Adrenal gland (tissue), 12 donors: Measurements from ENCODE around the gene NR1D1. TPM values are rescaled to one million over a fixed set of nuclear protein-coding genes. Genes with fewer than 3 reads are reported as not detected.

Experiments used
- DNase-seq, 7 donors: peaks; one replicate each; pipeline ENCODE4 v3.0.0-alpha.2; 2019 to 2020
- H3K27ac ChIP-seq, 5 donors: fragments of 200-600 bp; sonication (generic) in 4 of 5; 1 replicate in 3 of 5; 2 replicates in 2 of 5; pipeline versions ENCODE4 v1.5.1 to v1.8.0; 2016 to 2020; ENCODE audit warnings: mild to moderate bottlenecking in 1 of 5
- H3K27me3 ChIP-seq: fragments of 200-600 bp; 2 replicates; pipeline ENCODE4 v1.8.0; 2021
- H3K36me3 ChIP-seq, 2 donors: fragments of 200-600 bp; replicated peaks in 1 of 2; 1 replicate in 1 of 2; 2 replicates in 1 of 2; pipeline versions ENCODE4 v1.5.1 to v1.8.0; 2018 to 2022
- H3K4me1 ChIP-seq, 2 donors: fragments of 200-600 bp; replicated peaks in 1 of 2; 1 replicate in 1 of 2; 2 replicates in 1 of 2; pipeline versions ENCODE4 v1.5.1 to v1.8.0; 2018 to 2021
- H3K4me3 ChIP-seq, 4 donors: fragments of 200-600 bp; sonication (generic) in 3 of 4; one replicate each; pipeline ENCODE4 v1.5.1; 2016 to 2018
- H3K9me3 ChIP-seq, 3 donors: fragments of 200-600 bp; sonication (generic) in 1 of 3; replicated peaks in 1 of 3; 1 replicate in 2 of 3; 2 replicates in 1 of 3; pipeline versions ENCODE4 v1.5.1 to v1.8.0; 2016 to 2021
- POLR2A ChIP-seq, 2 donors: fragments of 450-650 bp; IDR thresholded peaks; one replicate each; pipeline ENCODE4 v1.6.1; 2017; ENCODE audit warnings: antibody characterized with exemption in 2 of 2, mild to moderate bottlenecking in 2 of 2, moderate library complexity in 1 of 2
- WGBS, 4 donors: extraction: QIAGEN DNeasy Blood & Tissue Kit in 2 of 4; methylation state at CpG; one replicate each; pipeline versions ENCODE4 v1.1.5 to v1.1.7; 2013 to 2017; 5-methylcytosine and 5-hydroxymethylcytosine counted together
- intact Hi-C, 2 donors: fragments of 100-400 bp; cut with DNase I; formaldehyde crosslinking; loops; one replicate each; pipeline versions ENCODE4 v1.14.1 to v1.15.0; 2022 to 2023
- polyA plus RNA-seq, 3 donors: library from polyadenylated mRNA; stranded (reverse); fragments of 200-250 nt in 2 of 3; fragments of 350-450 nt in 1 of 3; fragmentation: Illumina TruSeq in 1 of 3; extraction: RNeasy Lipid Tissue Mini Kit (QIAGEN cat#74804) in 1 of 3; gene quantifications; one replicate each; pipeline ENCODE4 v1.2.3, GENCODE V29; 2013 to 2014
- total RNA-seq, 9 donors: library from RNA; depleted of rRNA in 4 of 9; stranded (reverse); fragments of >200 nt in 4 of 9; fragments of 120-200 nt in 1 of 9; fragmentation: NEBNext Ultra II Directional in 1 of 9; extraction: Animal tissue kit (Norgen Biotek cat#: 25700) in 1 of 9; gene quantifications; one replicate each; pipeline versions ENCODE4 v1.1.0 to v1.2.4, GENCODE V29; 2013 to 2023
- TF ChIP-seq, protein P1 (sequence below), 6 experiments: fragments of 450-650 bp in 4 of 6; fragments of 200-600 bp in 2 of 6; sonication (generic) in 1 of 6; IDR thresholded peaks; 1 replicate in 5 of 6; 2 replicates in 1 of 6; pipeline versions ENCODE4 v1.5.1 to v1.8.0; 2016 to 2021; ENCODE audit warnings: antibody characterized with exemption in 6 of 6, mild to moderate bottlenecking in 2 of 6, moderate library complexity in 1 of 6
- donor health status: healthy with polysubstance abuse.
- donor health status: Bipolar disorder and iron deficiency.
- donor health status: DM: yes; HTN: yes; CAD: no.
- donor health status: DM: no; HTN: no; CAD: no.
- donor health status: DM: no; HTN: no; CAD: no.
- donor health status: DM: yes; HTN: yes; CAD: no.

The NR1D1 gene
- total and polyA plus RNA-seq, 12 donors, result 3.4 to 69.1 (median 35.5) TPM

DNA sequence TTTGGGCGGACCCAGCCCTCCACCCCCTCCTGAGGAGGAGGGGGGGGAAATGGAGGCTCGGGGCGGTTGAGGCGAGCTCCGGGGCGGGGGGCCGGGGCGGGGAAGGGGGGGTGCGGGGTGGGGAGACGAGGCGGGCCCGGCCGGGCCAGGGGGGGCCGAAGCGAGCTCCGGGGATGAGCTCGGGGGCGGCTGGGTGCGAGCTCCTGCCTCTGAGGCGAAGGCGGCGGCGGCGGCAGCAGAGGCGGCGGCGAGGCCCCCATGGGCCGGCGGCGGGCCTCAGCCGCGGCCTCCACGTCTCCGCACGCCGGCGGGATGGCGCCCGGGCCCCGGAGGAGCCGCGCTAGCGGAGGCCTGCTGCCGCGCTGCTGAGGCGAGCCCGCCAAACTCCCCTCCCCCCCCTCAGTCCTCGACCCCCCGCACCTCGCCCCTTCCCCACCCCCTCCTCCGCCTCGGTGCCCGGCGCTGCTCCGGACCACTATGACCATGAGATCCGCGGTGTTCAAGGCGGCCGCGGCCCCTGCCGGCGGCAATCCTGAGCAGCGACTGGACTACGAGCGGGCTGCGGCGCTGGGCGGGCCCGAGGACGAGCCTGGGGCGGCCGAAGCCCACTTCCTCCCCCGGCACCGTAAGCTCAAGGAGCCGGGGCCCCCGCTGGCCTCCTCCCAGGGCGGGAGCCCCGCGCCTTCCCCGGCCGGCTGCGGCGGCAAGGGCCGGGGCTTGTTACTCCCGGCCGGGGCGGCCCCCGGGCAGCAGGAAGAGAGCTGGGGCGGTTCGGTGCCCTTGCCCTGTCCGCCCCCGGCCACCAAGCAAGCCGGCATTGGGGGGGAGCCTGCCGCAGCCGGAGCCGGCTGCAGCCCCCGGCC lies 22.0 kb upstream of the NR1D1 start:
- DNase-seq, result peak in 6 of 7 donors; percentile 46 to 68 (median 62)
- Histone ChIP-seq H3K36me3 (peaks cover 0 to 19% of the 10 kb centered on the region in 2 donors), H3K9me3 (no peaks in the 10 kb centered on the region), H3K27me3 (no peaks in the 10 kb centered on the region), H3K4me3 (peak overlapping the region; percentile 70 to 99 (median 92)), H3K4me1 (peaks cover 19 to 33% of the 10 kb centered on the region in 2 donors), H3K27ac (peak overlapping the region; percentile 76 to 97 (median 93))
- 0 to 1% (median 1%) methylated on average over 23 to 87 of the region's 97 CpGs; no CpG with 5 or more reads in 1 of the 4 donors for WGBS, 4 donors
- intact Hi-C loops, result loop anchor here in 1 of 2 donors (5.0 kb wide), 1 partner anchor 45 kb away; no protein-coding TSS in a partner anchor
- TF ChIP-seq, protein P1, sequence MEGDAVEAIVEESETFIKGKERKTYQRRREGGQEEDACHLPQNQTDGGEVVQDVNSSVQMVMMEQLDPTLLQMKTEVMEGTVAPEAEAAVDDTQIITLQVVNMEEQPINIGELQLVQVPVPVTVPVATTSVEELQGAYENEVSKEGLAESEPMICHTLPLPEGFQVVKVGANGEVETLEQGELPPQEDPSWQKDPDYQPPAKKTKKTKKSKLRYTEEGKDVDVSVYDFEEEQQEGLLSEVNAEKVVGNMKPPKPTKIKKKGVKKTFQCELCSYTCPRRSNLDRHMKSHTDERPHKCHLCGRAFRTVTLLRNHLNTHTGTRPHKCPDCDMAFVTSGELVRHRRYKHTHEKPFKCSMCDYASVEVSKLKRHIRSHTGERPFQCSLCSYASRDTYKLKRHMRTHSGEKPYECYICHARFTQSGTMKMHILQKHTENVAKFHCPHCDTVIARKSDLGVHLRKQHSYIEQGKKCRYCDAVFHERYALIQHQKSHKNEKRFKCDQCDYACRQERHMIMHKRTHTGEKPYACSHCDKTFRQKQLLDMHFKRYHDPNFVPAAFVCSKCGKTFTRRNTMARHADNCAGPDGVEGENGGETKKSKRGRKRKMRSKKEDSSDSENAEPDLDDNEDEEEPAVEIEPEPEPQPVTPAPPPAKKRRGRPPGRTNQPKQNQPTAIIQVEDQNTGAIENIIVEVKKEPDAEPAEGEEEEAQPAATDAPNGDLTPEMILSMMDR (IDR thresholded peaks at IDR 0.05), result peak in 1 of 6 experiments; percentile 2
- peak in 1 of 2 donors; percentile 27 for TF ChIP-seq POLR2A (IDR thresholded peaks at IDR 0.05)

DNA sequence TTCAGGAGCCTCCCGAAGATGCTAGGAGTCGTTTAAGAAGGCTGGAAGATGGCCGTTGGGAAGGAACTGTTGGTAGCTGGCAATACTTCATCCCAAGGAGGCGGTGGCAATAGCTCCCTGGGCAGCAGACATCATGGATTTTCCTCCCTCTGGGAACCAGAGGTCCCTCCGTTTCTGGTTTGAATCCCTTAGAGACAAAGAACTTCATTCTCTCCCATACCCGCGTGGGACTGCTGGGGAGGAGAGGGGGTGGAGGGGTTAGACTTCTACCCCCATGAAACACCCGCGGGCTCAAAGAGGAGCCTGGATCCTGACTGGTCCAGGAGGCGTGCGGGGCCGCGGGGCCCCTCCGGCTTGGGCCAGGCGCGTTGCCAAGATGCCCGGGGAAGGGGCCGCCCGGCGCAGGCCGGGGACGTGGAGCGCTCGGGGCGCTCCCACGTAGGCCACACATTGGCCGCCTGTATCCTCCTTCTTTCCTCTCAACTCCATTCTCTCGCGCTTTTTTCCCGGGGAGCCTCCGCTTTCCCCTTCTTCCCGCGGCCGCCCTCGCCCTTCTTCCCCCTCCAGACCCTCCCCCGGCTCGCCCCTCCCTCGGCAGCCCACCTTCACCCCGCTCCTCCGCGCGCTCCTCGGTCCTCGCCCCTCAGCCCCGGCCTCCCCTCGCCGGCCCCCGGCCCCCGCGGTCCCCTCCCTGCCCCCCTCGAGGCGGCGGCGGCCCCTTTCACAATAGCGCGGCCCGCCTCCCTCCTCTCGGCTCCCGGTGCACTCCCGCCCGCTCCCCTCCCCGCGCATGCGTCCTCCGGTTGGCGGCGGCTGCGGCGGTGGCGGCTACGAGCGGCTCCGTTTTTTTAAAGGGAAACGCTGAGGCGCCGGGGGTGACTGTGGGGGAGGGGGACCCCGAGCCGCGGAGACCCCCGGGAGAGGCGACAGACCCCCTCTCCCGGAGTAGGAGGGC lies 21.1 kb upstream of the NR1D1 start, which contains the start of gene MSL1:
MSL1 (plus strand) TSS at position 791 of the 955 bp plus-strand sequence. CDS start 642 bp downstream, outside the sequence.
- peak within 1 kb of the TSS; percentile 76 to 97 (median 93) for H3K27ac ChIP-seq
- peak within 1 kb of the TSS; percentile 70 to 99 (median 92) for H3K4me3 ChIP-seq
- H3K36me3 ChIP-seq, result peaks cover 0 to 9% of the 10 kb centered on the region in 2 donors
- H3K27me3 ChIP-seq, result no peaks in the 10 kb centered on the region
- intact Hi-C loops, result loop anchor here in 1 of 2 donors (5.0 kb wide), 1 partner anchor 46 kb away; no protein-coding TSS in a partner anchor
- peak in 1 of 2 donors; percentile 56 for TF ChIP-seq POLR2A (IDR thresholded peaks at IDR 0.05)
- TF ChIP-seq, protein P1 (IDR thresholded peaks at IDR 0.05), result no peak
- peaks cover 19 to 33% of the 10 kb centered on the region in 2 donors for H3K4me1 ChIP-seq
- no peaks in the 10 kb centered on the region for H3K9me3 ChIP-seq
- peak; percentile 85 to 92 (median 90) for DNase-seq
- WGBS, 4 donors, result 1 to 3% (median 1%) methylated on average over 33 to 82 of the region's 82 CpGs

DNA sequence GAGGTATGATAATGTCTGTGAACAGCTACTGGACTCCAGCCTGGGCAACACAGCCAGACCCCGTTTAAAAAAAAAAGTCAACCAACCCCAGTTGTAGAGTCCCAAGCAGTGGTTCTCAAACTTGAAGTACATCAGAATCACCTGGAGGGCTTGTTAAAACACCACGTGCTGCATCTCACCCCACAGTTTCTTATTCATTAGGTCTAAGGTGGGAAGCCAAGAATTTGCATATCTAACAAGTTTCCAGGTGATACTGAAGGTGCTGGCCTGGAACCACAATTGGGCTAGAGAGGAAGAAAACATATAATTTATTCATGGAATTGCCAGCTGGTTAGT lies 14.7 kb upstream of the NR1D1 start:
- Histone ChIP-seq H3K36me3 (no peaks in the 10 kb centered on the region), H3K27me3 (no peaks in the 10 kb centered on the region), H3K4me3 (no peak overlapping the region), H3K9me3 (no peaks in the 10 kb centered on the region), H3K4me1 (peaks cover 30 to 40% of the 10 kb centered on the region in 2 donors), H3K27ac (no peak overlapping the region)
- no peak for DNase-seq
- TF ChIP-seq, protein P1 (IDR thresholded peaks at IDR 0.05), result no peak
- no peak for TF ChIP-seq POLR2A (IDR thresholded peaks at IDR 0.05)
- WGBS, 4 donors, result 61 to 72% (median 70%) methylated on average over 2 of the region's 2 CpGs
- intact Hi-C loops, result loop anchor here in 1 of 2 donors (5.0 kb wide), 1 partner anchor 52 kb away; no protein-coding TSS in a partner anchor
